H9 (cell line): ENCODE measurements around the gene EFNB2. TPM values are rescaled to one million over a fixed set of nuclear protein-coding genes. Genes with fewer than 3 reads are reported as not detected.

Source experiments
- DNase-seq: peaks from one replicate; pipeline ENCODE4 v3.0.0-alpha.2; 2017
- H2AFZ ChIP-seq: one replicate; pipeline ENCODE4 v1.6.1; 2013; ENCODE audit warnings: mild to moderate bottlenecking, low read length, control low read depth, moderate library complexity
- H2AK5ac ChIP-seq: 2 replicates; pipeline ENCODE4 v1.6.1; 2013; ENCODE audit warnings: low read length, control low read depth, mixed read lengths; ENCODE audit not compliant: insufficient read length
- H2BK120ac ChIP-seq: one replicate; pipeline ENCODE4 v1.6.1; 2013; ENCODE audit warnings: low read depth, mild to moderate bottlenecking, low read length, control low read depth, inconsistent platforms; ENCODE audit not compliant: poor library complexity, severe bottlenecking
- H2BK12ac ChIP-seq: 2 replicates; pipeline ENCODE4 v1.6.1; 2013; ENCODE audit warnings: low read length, control low read depth, mixed read lengths, low read depth; ENCODE audit not compliant: insufficient read length
- H2BK15ac ChIP-seq: 2 replicates; pipeline ENCODE4 v1.6.1; 2013; ENCODE audit warnings: low read depth, low read length, control low read depth
- H2BK20ac ChIP-seq: one replicate; pipeline ENCODE4 v1.6.1; 2013; ENCODE audit warnings: low read depth, mild to moderate bottlenecking, low read length, control low read depth, inconsistent platforms; ENCODE audit not compliant: poor library complexity, severe bottlenecking
- H2BK5ac ChIP-seq: 2 replicates; pipeline ENCODE4 v1.6.1; 2013; ENCODE audit warnings: low read length, control low read depth, mixed read lengths; ENCODE audit not compliant: insufficient read length
- H3K14ac ChIP-seq: 2 replicates; pipeline ENCODE4 v1.6.1; 2013; ENCODE audit warnings: low read length, control low read depth; ENCODE audit not compliant: insufficient read depth
- H3K18ac ChIP-seq: 2 replicates; pipeline ENCODE4 v1.6.1; 2013; ENCODE audit warnings: low read depth, mild to moderate bottlenecking, mixed read lengths, low read length, control low read depth; ENCODE audit not compliant: insufficient read length
- H3K23ac ChIP-seq: 2 replicates; pipeline ENCODE4 v1.6.1; 2013; ENCODE audit warnings: low read length, control low read depth, mixed read lengths, low read depth; ENCODE audit not compliant: insufficient read length
- H3K23me2 ChIP-seq: 2 replicates; pipeline ENCODE4 v1.6.1; 2013; ENCODE audit warnings: low read depth, mild to moderate bottlenecking, mixed read lengths, low read length, control low read depth; ENCODE audit not compliant: insufficient read length, poor library complexity, severe bottlenecking
- H3K27ac ChIP-seq: 2 replicates; pipeline ENCODE4 v1.5.1; 2013; ENCODE audit warnings: low read length, control low read depth, mixed read lengths, low read depth; ENCODE audit not compliant: insufficient read length
- H3K27me3 ChIP-seq: 2 replicates; pipeline ENCODE4 v1.6.1; 2013; ENCODE audit warnings: low read length, control low read depth, inconsistent platforms; ENCODE audit not compliant: insufficient read depth
- H3K4ac ChIP-seq: 2 replicates; pipeline ENCODE4 v1.6.1; 2013; ENCODE audit warnings: low read depth, mild to moderate bottlenecking, control low read depth, inconsistent platforms, low read length, moderate library complexity
- H3K4me1 ChIP-seq: 2 replicates; pipeline ENCODE4 v1.6.1; 2013; ENCODE audit warnings: low read length, control low read depth, inconsistent platforms; ENCODE audit not compliant: insufficient read depth
- H3K4me2 ChIP-seq: 2 replicates; pipeline ENCODE4 v1.6.1; 2013; ENCODE audit warnings: low read length, control low read depth, mixed read lengths; ENCODE audit not compliant: insufficient read length, insufficient read depth
- H3K56ac ChIP-seq: 2 replicates; pipeline ENCODE4 v1.6.1; 2013; ENCODE audit warnings: low read depth, mild to moderate bottlenecking, mixed read lengths, low read length, control low read depth; ENCODE audit not compliant: insufficient read length
- H3K79me1 ChIP-seq: 2 replicates; pipeline ENCODE4 v1.6.1; 2013; ENCODE audit warnings: low read depth, mild to moderate bottlenecking, moderate library complexity, low read length, control low read depth, inconsistent platforms; ENCODE audit not compliant: insufficient read depth, poor library complexity, severe bottlenecking
- H3K79me2 ChIP-seq: 2 replicates; pipeline ENCODE4 v1.6.1; 2013; ENCODE audit warnings: low read length, control low read depth, inconsistent platforms; ENCODE audit not compliant: insufficient read depth
- H3K9ac ChIP-seq: 2 replicates; pipeline ENCODE4 v1.6.1; 2013; ENCODE audit warnings: low read length, control low read depth, mixed read lengths; ENCODE audit not compliant: insufficient read length; ENCODE audit errors: extremely low read depth
- H3K9me3 ChIP-seq: one replicate; pipeline ENCODE4 v1.6.1; 2013; ENCODE audit warnings: low read depth, low read length, inconsistent platforms; ENCODE audit not compliant: control insufficient read depth
- H3T11ph ChIP-seq: one replicate; pipeline ENCODE4 v1.6.1; 2013; ENCODE audit warnings: mild to moderate bottlenecking, low read length, control low read depth, inconsistent platforms
- H4K20me1 ChIP-seq: one replicate; pipeline ENCODE4 v1.6.1; 2013; ENCODE audit not compliant: control insufficient read depth, insufficient read length, insufficient read depth
- H4K5ac ChIP-seq: 2 replicates; pipeline ENCODE4 v1.6.1; 2013; ENCODE audit warnings: low read depth, mild to moderate bottlenecking, mixed read lengths, low read length, control low read depth; ENCODE audit not compliant: insufficient read length
- H4K8ac ChIP-seq: replicated peaks from 2 replicates; pipeline ENCODE4 v1.6.1; 2013; ENCODE audit warnings: low read length, control low read depth, mixed read lengths, low read depth; ENCODE audit not compliant: insufficient read length
- H4K91ac ChIP-seq: 2 replicates; pipeline ENCODE4 v1.6.1; 2013; ENCODE audit warnings: low read depth, mild to moderate bottlenecking, moderate library complexity, mixed read lengths, low read length, control low read depth; ENCODE audit not compliant: insufficient read length
- H3K27ac Mint-ChIP-seq, 3 experiments: 2 replicates in 2 of 3; 3 replicates in 1 of 3; pipeline ENCODE4 v1.8.0; 2020 to 2021; ENCODE audit warnings: mixed read lengths in 3 of 3, mild to moderate bottlenecking in 1 of 3, moderate library complexity in 1 of 3
- H3K27me3 Mint-ChIP-seq: 2 replicates; pipeline ENCODE4 v1.8.0; 2021; ENCODE audit warnings: low read depth, mild to moderate bottlenecking, moderate library complexity, mixed read lengths
- H3K36me3 Mint-ChIP-seq, 3 experiments: 2 replicates in 2 of 3; 3 replicates in 1 of 3; pipeline ENCODE4 v1.8.0; 2020 to 2021; ENCODE audit warnings: low read depth in 3 of 3, mixed read lengths in 3 of 3; ENCODE audit not compliant: insufficient read depth in 1 of 3
- H3K4me1 Mint-ChIP-seq, 2 experiments: 2 replicates each; pipeline ENCODE4 v1.8.0; 2020; ENCODE audit warnings: mixed read lengths in 2 of 2
- H3K4me3 Mint-ChIP-seq, 2 experiments: 2 replicates in 1 of 2; 3 replicates in 1 of 2; pipeline ENCODE4 v1.8.0; 2020 to 2021; ENCODE audit warnings: mild to moderate bottlenecking in 2 of 2, mixed read lengths in 2 of 2, moderate library complexity in 1 of 2
- H3K9me3 Mint-ChIP-seq, 2 experiments: 2 replicates in 1 of 2; 3 replicates in 1 of 2; pipeline ENCODE4 v1.8.0; 2020; ENCODE audit warnings: mild to moderate bottlenecking in 2 of 2, mixed read lengths in 2 of 2, moderate library complexity in 1 of 2
- WGBS: extraction: QIAGEN DNeasy Blood & Tissue Kit; methylation state at CpG from one replicate; pipeline ENCODE4 v1.1.7; 2013; ENCODE audit warnings: missing lambda C conversion rate, low lambda C conversion rate, mixed read lengths; ENCODE audit not compliant: insufficient read length; ENCODE audit errors: extremely low coverage; 5-methylcytosine and 5-hydroxymethylcytosine counted together
- total RNA-seq: library from RNA; stranded (reverse); gene quantifications from 2 replicates; pipeline ENCODE4 v1.2.1, GENCODE V29; 2021
- TF ChIP-seq, protein P1 (sequence below): fragments of 200-600 bp; sonication (generic); conservative IDR thresholded peaks from 3 replicates; pipeline ENCODE4 v1.8.0; 2021; ENCODE audit warnings: antibody characterized with exemption, mild to moderate bottlenecking

The EFNB2 gene
- total RNA-seq, 1 experiment from 2014 or later, result 12.7 TPM

DNA sequence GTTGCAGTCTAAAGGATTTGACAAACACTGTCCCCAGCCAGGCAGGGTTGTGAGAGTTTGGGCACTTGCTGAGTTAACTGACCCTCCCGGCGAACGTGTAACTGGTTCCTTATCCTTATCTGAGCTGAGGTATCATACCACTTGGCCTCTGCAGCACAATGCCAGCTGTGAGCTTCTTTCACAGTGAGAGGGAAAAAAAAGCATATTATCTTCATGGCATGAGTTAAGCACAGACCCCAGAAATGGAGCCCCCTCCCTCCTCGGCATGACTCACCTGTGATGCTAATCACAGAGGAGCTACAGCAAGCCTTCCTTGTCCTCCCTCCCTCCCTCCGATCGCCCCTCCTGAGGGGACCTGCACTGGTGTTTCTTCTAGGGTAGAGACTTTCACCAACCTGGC lies 60.5 kb downstream of the EFNB2 start:
- WGBS, result no CpG with 5 or more reads among the region's 6 CpGs
- Histone ChIP-seq H3K27me3 (no peaks in the 10 kb centered on the region), H3K27ac (no peak overlapping the region), H3K4ac (no peak overlapping the region), H3K18ac (no peak overlapping the region), H3K79me2 (no peaks in the 10 kb centered on the region), H3K9me3 (no peaks in the 10 kb centered on the region), H4K20me1 (no peaks in the 10 kb centered on the region), H2BK20ac (no peak overlapping the region), H3K79me1 (no peaks in the 10 kb centered on the region), H4K8ac (no peak overlapping the region), H2BK5ac (no peak overlapping the region), H3T11ph (no peak overlapping the region), H3K4me1 (peaks cover 2% of the 10 kb centered on the region; the same call in 1 of the 2 replicates), H2BK12ac (no peak overlapping the region), H3K14ac (no peak overlapping the region; the same call in 1 of the 2 replicates), H2AFZ (no peak overlapping the region), H3K4me2 (no peak overlapping the region), H4K5ac (no peak overlapping the region), H4K91ac (no peak overlapping the region), H2AK5ac (no peak overlapping the region), H3K56ac (no peak overlapping the region), H3K9ac (no peak overlapping the region), H2BK120ac (no peak overlapping the region), H3K23me2 (no peaks in the 10 kb centered on the region), H2BK15ac (no peak overlapping the region), H3K23ac (no peak overlapping the region)
- Mint-ChIP-seq H3K36me3 (no peaks in the 10 kb centered on the region), H3K4me3 (no peak overlapping the region), H3K4me1 (peaks cover 14 to 19% of the 10 kb centered on the region in 2 experiments), H3K27me3 (no peaks in the 10 kb centered on the region; the same call in 1 of the 2 replicates), H3K27ac (0 out of 7 replicates have a peak overlapping the region, but pooled peaks of 1 of the 3 experiments have one; percentile 10), H3K9me3 (no peaks in the 10 kb centered on the region)
- no peak for DNase-seq
- TF ChIP-seq, protein P1, sequence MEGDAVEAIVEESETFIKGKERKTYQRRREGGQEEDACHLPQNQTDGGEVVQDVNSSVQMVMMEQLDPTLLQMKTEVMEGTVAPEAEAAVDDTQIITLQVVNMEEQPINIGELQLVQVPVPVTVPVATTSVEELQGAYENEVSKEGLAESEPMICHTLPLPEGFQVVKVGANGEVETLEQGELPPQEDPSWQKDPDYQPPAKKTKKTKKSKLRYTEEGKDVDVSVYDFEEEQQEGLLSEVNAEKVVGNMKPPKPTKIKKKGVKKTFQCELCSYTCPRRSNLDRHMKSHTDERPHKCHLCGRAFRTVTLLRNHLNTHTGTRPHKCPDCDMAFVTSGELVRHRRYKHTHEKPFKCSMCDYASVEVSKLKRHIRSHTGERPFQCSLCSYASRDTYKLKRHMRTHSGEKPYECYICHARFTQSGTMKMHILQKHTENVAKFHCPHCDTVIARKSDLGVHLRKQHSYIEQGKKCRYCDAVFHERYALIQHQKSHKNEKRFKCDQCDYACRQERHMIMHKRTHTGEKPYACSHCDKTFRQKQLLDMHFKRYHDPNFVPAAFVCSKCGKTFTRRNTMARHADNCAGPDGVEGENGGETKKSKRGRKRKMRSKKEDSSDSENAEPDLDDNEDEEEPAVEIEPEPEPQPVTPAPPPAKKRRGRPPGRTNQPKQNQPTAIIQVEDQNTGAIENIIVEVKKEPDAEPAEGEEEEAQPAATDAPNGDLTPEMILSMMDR, result no peak
